Esophagus squamous epithelium (tissue), 4 donors: ENCODE data around the gene TCF4.

Experiments used
- CTCF ChIP-seq, 6 experiments: fragments of 450-650 bp in 4 of 6; fragments of 200-600 bp in 2 of 6; sonication (generic) in 2 of 6; IDR thresholded peaks; one replicate each; pipeline ENCODE4 v1.5.1; 2016 to 2019; ENCODE audit warnings: antibody characterized with exemption in 6 of 6, mild to moderate bottlenecking in 4 of 6, moderate library complexity in 4 of 6
- POLR2A ChIP-seq, 4 donors: fragments of 450-650 bp; IDR thresholded peaks; one replicate each; pipeline ENCODE4 v1.6.1; 2017; ENCODE audit warnings: antibody characterized with exemption in 4 of 4, mild to moderate bottlenecking in 4 of 4, moderate library complexity in 3 of 4

GRCh38 chr18:55343396-55344073 is 244.5 kb downstream of the TCF4 start:
- TF ChIP-seq CTCF (IDR thresholded peaks at IDR 0.05) = peak in 5 of 6 experiments; percentile 32 to 59 (median 48)
- no peak for TF ChIP-seq POLR2A (IDR thresholded peaks at IDR 0.05)
